Natural killer cell (primary cell): Measurements from ENCODE around the gene CAV3. TPM values are rescaled to one million over a fixed set of nuclear protein-coding genes. Genes with fewer than 3 reads are reported as not detected.

ENCODE experiments used
- ATAC-seq, 3 donors: fragments of 150-1000 bp in 2 of 3; fragments of 200-7000 bp in 1 of 3; cut with Tn5 transposase; 1 replicate in 1 of 3; 2 replicates in 2 of 3; pipeline ENCODE4 v1.10.0; 2021; ENCODE audit warnings: mild to moderate bottlenecking in 2 of 3, moderate library complexity in 2 of 3
- DNase-seq, 2 donors: peaks; one replicate each; pipeline versions ENCODE4 v3.0.0 to v3.0.0-alpha.2; 2013 to 2021; ENCODE audit warnings: mixed read lengths in 1 of 2
- H3K27ac ChIP-seq: one replicate; pipeline ENCODE4 v1.5.1; 2013; ENCODE audit warnings: mild to moderate bottlenecking, low read length
- H3K27me3 ChIP-seq: one replicate; pipeline ENCODE4 v1.6.1; 2013; ENCODE audit warnings: low read length; ENCODE audit not compliant: control insufficient read depth, insufficient read depth
- H3K36me3 ChIP-seq: one replicate; pipeline ENCODE4 v1.6.1; 2013; ENCODE audit warnings: low read length; ENCODE audit not compliant: control insufficient read depth, insufficient read depth
- H3K4me1 ChIP-seq: one replicate; pipeline ENCODE4 v1.6.1; 2013; ENCODE audit warnings: low read length; ENCODE audit not compliant: control insufficient read depth, insufficient read depth
- H3K4me3 ChIP-seq: one replicate; pipeline ENCODE4 v1.5.1; 2013; ENCODE audit warnings: low read length
- H3K9me3 ChIP-seq: one replicate; pipeline ENCODE4 v1.6.1; 2013; ENCODE audit warnings: low read length; ENCODE audit not compliant: control insufficient read depth, insufficient read depth
- H3K27ac Mint-ChIP-seq, 2 donors: one replicate each; pipeline ENCODE4 v1.8.0; 2022; ENCODE audit warnings: mild to moderate bottlenecking in 2 of 2, mixed read lengths in 2 of 2, moderate library complexity in 1 of 2
- H3K27me3 Mint-ChIP-seq, 2 donors: one replicate each; pipeline ENCODE4 v1.8.0; 2022; ENCODE audit warnings: low read depth in 2 of 2, mixed read lengths in 2 of 2
- H3K36me3 Mint-ChIP-seq: one replicate; pipeline ENCODE4 v1.8.0; 2022; ENCODE audit warnings: mixed read lengths
- H3K4me1 Mint-ChIP-seq, 2 donors: one replicate each; pipeline ENCODE4 v1.8.0; 2022; ENCODE audit warnings: mixed read lengths in 2 of 2
- H3K4me3 Mint-ChIP-seq: one replicate; pipeline ENCODE4 v1.8.0; 2022; ENCODE audit warnings: mild to moderate bottlenecking, moderate library complexity, mixed read lengths
- H3K9me3 Mint-ChIP-seq, 2 donors: one replicate each; pipeline ENCODE4 v1.8.0; 2022; ENCODE audit warnings: mixed read lengths in 2 of 2
- WGBS: methylation state at CpG from one replicate; pipeline ENCODE4 v1.1.7; 2013; ENCODE audit warnings: missing lambda C conversion rate; ENCODE audit not compliant: insufficient coverage; 5-methylcytosine and 5-hydroxymethylcytosine counted together
- intact Hi-C: fragments of 100-400 bp; cut with micrococcal nuclease; formaldehyde crosslinking; loops from one replicate; pipeline ENCODE4 v1.14.2; 2022
- total RNA-seq, 4 donors: library from RNA; stranded (reverse); fragments of 120-200 nt in 1 of 4; gene quantifications; one replicate each; pipeline versions ENCODE4 v1.2.3 to v1.2.4, GENCODE V29; 2013 to 2022
- TF ChIP-seq, protein P1 (sequence below): fragments of 200-600 bp; IDR thresholded peaks from one replicate; pipeline ENCODE4 v1.8.0; 2022; ENCODE audit warnings: antibody characterized with exemption

Gene CAV3
- total RNA-seq, 3 donors from 2014 or later (not counting 1 experiment from before 2014, with no cell fraction given) = not detected

DNA sequence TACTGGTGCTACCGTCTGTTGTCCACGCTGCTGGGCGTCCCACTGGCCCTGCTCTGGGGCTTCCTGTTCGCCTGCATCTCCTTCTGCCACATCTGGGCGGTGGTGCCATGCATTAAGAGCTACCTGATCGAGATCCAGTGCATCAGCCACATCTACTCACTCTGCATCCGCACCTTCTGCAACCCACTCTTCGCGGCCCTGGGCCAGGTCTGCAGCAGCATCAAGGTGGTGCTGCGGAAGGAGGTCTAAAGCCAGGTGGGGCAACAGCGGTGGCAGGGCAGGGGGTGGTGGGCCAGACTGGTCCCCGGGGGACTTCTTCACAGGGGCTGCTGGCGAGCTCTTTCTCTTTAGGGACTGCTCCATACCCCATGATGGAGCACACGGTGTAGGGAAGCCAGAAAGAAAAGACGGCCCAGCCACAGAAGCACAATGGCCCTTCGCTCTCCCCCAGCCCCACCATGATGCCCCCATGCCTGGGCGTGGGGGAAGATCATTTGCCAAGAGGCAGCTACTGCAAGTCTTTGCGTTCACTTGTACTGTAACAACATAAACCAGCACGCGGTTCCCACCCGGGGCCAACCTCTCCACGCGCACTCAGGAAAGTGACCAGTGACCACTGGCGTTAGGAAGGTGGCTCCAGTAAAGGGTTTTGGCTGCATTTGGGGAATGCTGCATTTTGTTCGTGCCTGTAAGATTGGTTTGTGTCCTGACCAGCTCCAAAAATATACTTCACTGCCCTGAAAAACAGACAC is 12.2 kb downstream of the CAV3 start:
- WGBS = 91% methylated on average over 25 of the region's 25 CpGs
- intact Hi-C loops = no loop called here

DNA sequence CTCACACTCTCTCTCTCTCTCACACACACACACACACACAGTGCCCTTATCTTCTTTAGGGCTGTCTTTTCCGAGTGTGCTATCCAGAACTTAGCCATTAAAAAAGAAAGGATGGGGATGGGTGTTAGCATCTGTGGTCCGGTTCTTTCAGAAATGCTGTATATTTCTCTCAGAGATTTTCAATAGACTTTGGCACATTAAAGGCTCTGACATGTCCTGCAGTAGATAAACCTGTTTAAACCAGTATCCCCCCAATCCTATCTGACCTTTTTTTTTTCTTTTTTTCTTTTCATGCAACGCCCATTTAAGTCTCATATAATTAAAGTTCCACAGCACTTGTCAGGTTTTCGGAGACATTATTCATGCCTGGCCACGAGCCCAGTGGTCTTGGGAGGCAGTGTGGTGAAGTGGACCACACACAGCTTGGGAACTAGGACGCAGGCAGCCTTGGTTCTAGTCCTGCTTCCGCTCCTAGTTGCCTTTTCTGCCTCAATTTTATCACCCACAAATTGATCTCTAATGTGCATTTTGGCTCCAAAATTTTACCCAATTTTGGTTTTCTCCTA is 13.3 kb downstream of the CAV3 start:
- Mint-ChIP-seq H3K27me3 (peaks cover 0 to 11% of the 10 kb centered on the region in 2 donors), H3K9me3 (no peaks in the 10 kb centered on the region), H3K36me3 (no peaks in the 10 kb centered on the region), H3K27ac (no peak overlapping the region), H3K4me1 (no peaks in the 10 kb centered on the region), H3K4me3 (no peak overlapping the region)
- Histone ChIP-seq H3K4me1 (no peaks in the 10 kb centered on the region), H3K9me3 (no peaks in the 10 kb centered on the region), H3K27ac (no peak overlapping the region), H3K4me3 (no peak overlapping the region), H3K36me3 (no peaks in the 10 kb centered on the region), H3K27me3 (no peaks in the 10 kb centered on the region)
- no peak for DNase-seq
- TF ChIP-seq, protein P1, sequence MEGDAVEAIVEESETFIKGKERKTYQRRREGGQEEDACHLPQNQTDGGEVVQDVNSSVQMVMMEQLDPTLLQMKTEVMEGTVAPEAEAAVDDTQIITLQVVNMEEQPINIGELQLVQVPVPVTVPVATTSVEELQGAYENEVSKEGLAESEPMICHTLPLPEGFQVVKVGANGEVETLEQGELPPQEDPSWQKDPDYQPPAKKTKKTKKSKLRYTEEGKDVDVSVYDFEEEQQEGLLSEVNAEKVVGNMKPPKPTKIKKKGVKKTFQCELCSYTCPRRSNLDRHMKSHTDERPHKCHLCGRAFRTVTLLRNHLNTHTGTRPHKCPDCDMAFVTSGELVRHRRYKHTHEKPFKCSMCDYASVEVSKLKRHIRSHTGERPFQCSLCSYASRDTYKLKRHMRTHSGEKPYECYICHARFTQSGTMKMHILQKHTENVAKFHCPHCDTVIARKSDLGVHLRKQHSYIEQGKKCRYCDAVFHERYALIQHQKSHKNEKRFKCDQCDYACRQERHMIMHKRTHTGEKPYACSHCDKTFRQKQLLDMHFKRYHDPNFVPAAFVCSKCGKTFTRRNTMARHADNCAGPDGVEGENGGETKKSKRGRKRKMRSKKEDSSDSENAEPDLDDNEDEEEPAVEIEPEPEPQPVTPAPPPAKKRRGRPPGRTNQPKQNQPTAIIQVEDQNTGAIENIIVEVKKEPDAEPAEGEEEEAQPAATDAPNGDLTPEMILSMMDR = no peak
- intact Hi-C loops = no loop called here
- no peak for ATAC-seq
- 80% methylated on average over 6 of the region's 7 CpGs for WGBS

More for the DNA sequence above, 12.2 kb downstream of the CAV3 start:
- no peak overlapping the region for H3K27ac Mint-ChIP-seq
- H3K9me3 Mint-ChIP-seq = no peaks in the 10 kb centered on the region
- H3K4me1 Mint-ChIP-seq = no peaks in the 10 kb centered on the region
- H3K4me3 ChIP-seq = no peak overlapping the region
- no peak overlapping the region for H3K4me3 Mint-ChIP-seq
- no peak for DNase-seq
- H3K9me3 ChIP-seq = no peaks in the 10 kb centered on the region
- TF ChIP-seq, protein P1 = no peak
- no peaks in the 10 kb centered on the region for H3K36me3 Mint-ChIP-seq
- H3K36me3 ChIP-seq = no peaks in the 10 kb centered on the region
- no peaks in the 10 kb centered on the region for H3K27me3 ChIP-seq
- H3K27me3 Mint-ChIP-seq = peaks cover 0 to 12% of the 10 kb centered on the region in 2 donors
- no peak for ATAC-seq
- H3K27ac ChIP-seq = no peak overlapping the region
- H3K4me1 ChIP-seq = no peaks in the 10 kb centered on the region

DNA sequence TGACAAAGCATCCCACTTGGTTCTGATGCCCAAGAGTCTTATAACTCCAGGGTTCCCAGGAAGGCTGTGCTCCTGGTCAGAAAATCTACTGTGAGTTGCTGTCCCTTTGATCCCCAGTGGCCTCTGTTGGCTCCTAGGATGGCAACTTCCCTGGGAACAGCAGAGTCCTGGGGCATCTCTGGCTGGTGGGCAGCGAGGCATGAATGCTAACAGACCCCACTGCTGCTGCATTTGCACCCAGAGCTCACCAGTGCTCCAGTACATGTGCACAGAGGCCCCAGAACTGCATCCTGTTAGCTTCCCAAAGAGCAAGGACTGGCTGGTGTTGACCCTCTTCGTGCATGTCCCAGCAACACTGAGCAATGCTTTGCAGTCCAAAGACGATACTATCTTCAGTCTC is 15.7 kb downstream of the CAV3 start:
- no peaks in the 10 kb centered on the region for H3K36me3 ChIP-seq
- no peak overlapping the region for H3K4me3 ChIP-seq

More for the DNA sequence above, 15.7 kb downstream of the CAV3 start:
- intact Hi-C loops = no loop called here
- no peak overlapping the region for H3K27ac Mint-ChIP-seq
- H3K36me3 Mint-ChIP-seq = no peaks in the 10 kb centered on the region
- Histone ChIP-seq H3K27ac (no peak overlapping the region), H3K4me1 (no peaks in the 10 kb centered on the region), H3K27me3 (no peaks in the 10 kb centered on the region), H3K9me3 (no peaks in the 10 kb centered on the region)
- WGBS = 89% methylated on average over 3 of the region's 3 CpGs
- no peaks in the 10 kb centered on the region for H3K27me3 Mint-ChIP-seq
- TF ChIP-seq, protein P1 = no peak
- H3K4me1 Mint-ChIP-seq = no peaks in the 10 kb centered on the region
- DNase-seq = no peak
- H3K4me3 Mint-ChIP-seq = no peak overlapping the region
- H3K9me3 Mint-ChIP-seq = no peaks in the 10 kb centered on the region
- ATAC-seq = no peak
